ENCODE data around the gene IQCK. TPM values are rescaled to one million over a fixed set of nuclear protein-coding genes. Genes with fewer than 3 reads are reported as not detected.
A peak's percentile ranks its signal among the peaks of the same experiment; 100 is the strongest.
"Not testable (repeated sequence)": the region's sequence is repeated elsewhere in the genome, so short reads cannot be mapped to it uniquely, and the experiment has no call there.

The IQCK gene
- total RNA-seq, 2 donors from 2014 or later, result 13.1 to 13.2 TPM

GRCh38 chr16:19715566-19715965 lies 2.5 kb upstream of the IQCK start:
- H3K9ac ChIP-seq (ENCODE audit: low read depth in 2 of 2, low read length in 2 of 2), result peak overlapping the region in 1 of 2 donors; percentile 43
- no peaks in the 10 kb centered on the region for H3K36me3 ChIP-seq
- peak overlapping the region; percentile 81 for H3K27ac ChIP-seq
- H3K27me3 ChIP-seq, result no peaks in the 10 kb centered on the region
- peaks cover 10% of the 10 kb centered on the region for H3K4me1 ChIP-seq
- H3K4me3 ChIP-seq, result no peak overlapping the region
- TF ChIP-seq CTCF (IDR thresholded peaks at IDR 0.05), result no peak
- no peak for DNase-seq
- H3K9me3 ChIP-seq, result no peaks in the 10 kb centered on the region
- intact Hi-C loops (cut with DNase I), result loop anchor here (5.0 kb wide), 1 partner anchor 172 kb away; no protein-coding TSS in a partner anchor

DNA sequence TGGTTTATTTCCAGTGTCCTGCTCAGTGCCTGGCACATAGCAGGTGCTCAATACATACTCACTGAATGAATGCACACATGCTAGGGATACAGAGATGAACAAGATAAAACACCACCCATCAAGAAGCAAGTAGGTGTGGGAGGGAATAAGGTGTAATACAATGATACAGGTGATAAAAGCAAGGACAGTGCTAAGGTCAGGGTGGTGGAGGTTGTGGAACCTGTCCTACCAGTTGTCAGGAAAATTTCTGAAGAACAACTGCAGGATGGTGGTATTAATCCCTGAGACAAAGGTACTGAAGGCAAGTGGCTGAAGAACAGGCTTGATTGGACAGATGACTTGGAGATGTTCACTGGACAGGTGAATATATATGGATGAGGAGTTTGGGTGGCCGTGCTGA lies 1.9 kb upstream of the IQCK start:
- TF ChIP-seq CTCF (IDR thresholded peaks at IDR 0.05), result no peak
- H3K27me3 ChIP-seq, result no peaks in the 10 kb centered on the region
- H3K4me3 ChIP-seq, result peak overlapping the region; percentile 98
- no peaks in the 10 kb centered on the region for H3K36me3 ChIP-seq
- intact Hi-C loops (cut with DNase I), result loop anchor here (5.0 kb wide), 1 partner anchor 171 kb away; no protein-coding TSS in a partner anchor
- DNase-seq, result peak; percentile 74
- H3K9me3 ChIP-seq, result no peaks in the 10 kb centered on the region
- peak overlapping the region in 1 of 2 donors; percentile 43 for H3K9ac ChIP-seq (ENCODE audit: low read depth in 2 of 2, low read length in 2 of 2)
- peak overlapping the region; percentile 81 for H3K27ac ChIP-seq
- H3K4me1 ChIP-seq, result peaks cover 10% of the 10 kb centered on the region

DNA sequence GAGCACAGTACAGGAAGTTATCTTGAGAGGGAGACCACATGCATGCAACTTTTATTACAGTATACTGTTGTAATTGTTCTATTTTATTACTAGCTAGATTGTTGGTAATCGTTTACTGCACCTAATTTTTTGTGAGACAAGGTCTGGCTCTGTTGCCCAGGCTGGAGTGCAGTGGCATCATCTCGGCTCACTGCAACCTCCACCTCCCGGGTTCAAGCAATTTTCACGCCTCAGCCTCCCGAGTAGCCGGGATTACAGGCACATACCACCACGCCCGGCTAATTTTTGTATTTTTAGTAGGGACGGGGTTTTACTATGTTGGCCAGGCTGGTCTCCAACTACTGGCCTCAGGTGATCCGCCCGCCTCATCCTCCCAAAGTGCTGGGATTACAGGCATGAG lies 1.3 kb upstream of the IQCK start:
- H3K36me3 ChIP-seq, DNase-seq, H3K4me1 ChIP-seq, H3K27me3 ChIP-seq, H3K9me3 ChIP-seq: not testable (repeated sequence)
- intact Hi-C loops (cut with DNase I), result loop anchor here (5.0 kb wide), 1 partner anchor 171 kb away; no protein-coding TSS in a partner anchor
- Histone ChIP-seq H3K4me3 (peak overlapping the region; percentile 98), H3K9ac (ENCODE audit: low read depth in 2 of 2, low read length in 2 of 2) (peak overlapping the region; percentile 80 to 85), H3K27ac (peak overlapping the region; percentile 81)

- no peak for DNase-seq
- H3K9me3 ChIP-seq, result no peaks in the 10 kb centered on the region
- no peak for TF ChIP-seq CTCF (IDR thresholded peaks at IDR 0.05)
- H3K4me3 ChIP-seq, result peak overlapping the region; percentile 98
- peaks cover 10% of the 10 kb centered on the region for H3K4me1 ChIP-seq
- H3K27me3 ChIP-seq, result no peaks in the 10 kb centered on the region
- intact Hi-C loops (cut with DNase I), result loop anchor here (5.0 kb wide), 1 partner anchor 170 kb away; no protein-coding TSS in a partner anchor
- H3K9ac ChIP-seq (ENCODE audit: low read depth in 2 of 2, low read length in 2 of 2), result peak overlapping the region; percentile 80 to 85
- H3K27ac ChIP-seq, result peak overlapping the region; percentile 81
- no peaks in the 10 kb centered on the region for H3K36me3 ChIP-seq
Observed at GRCh38 chr16:19717314-19717713, 757 bp upstream of the IQCK start.

- peak overlapping the region; percentile 66 to 80 for H3K9ac ChIP-seq (ENCODE audit: low read depth in 2 of 2, low read length in 2 of 2)
- peak overlapping the region; percentile 81 for H3K27ac ChIP-seq
- peaks cover 10% of the 10 kb centered on the region for H3K4me1 ChIP-seq
- H3K36me3 ChIP-seq, result no peaks in the 10 kb centered on the region
- no peaks in the 10 kb centered on the region for H3K27me3 ChIP-seq
- TF ChIP-seq CTCF (IDR thresholded peaks at IDR 0.05), result no peak
- intact Hi-C loops (cut with DNase I), result loop anchor here (5.0 kb wide), 1 partner anchor 169 kb away; no protein-coding TSS in a partner anchor
- no peaks in the 10 kb centered on the region for H3K9me3 ChIP-seq
- H3K4me3 ChIP-seq, result peak overlapping the region; percentile 98
- peak; percentile 52 for DNase-seq
Observed at GRCh38 chr16:19718624-19718965, 524 bp downstream of the IQCK start.

DNA sequence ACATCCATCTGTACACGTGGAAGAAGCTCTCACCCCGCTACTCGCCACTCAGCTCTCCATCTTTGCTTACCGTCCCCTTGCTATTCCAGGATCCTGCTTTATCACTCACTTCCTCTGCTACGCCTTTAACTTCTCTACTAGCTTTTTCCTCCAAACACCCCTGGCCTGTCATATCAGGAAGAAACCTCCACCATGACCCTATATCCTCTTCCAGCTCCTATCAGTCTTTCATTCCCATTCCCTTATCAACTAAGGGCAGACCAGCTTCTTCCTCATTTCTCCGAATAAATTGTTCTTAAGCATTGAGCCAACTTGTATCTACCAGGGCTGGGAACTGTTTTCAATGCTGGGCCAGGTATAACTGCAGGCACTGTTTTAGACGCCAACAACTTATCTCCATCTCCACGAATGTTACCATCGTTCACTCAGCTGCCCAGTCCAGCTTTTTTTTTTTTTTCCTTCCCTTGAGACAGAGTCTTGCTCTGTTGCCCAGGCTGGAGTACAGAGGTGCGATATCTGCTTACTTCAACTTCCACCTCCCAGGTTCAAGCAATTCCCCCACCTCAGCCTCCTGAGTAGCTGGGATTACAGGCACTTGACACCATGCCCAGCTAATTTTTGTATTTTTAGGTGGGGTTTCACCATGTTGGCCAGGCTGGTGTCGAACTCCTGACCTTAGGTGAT lies 4.3 kb downstream of the IQCK start:
- no peak for DNase-seq
- no peaks in the 10 kb centered on the region for H3K36me3 ChIP-seq
- no peak overlapping the region for H3K4me3 ChIP-seq
- no peak overlapping the region for H3K9ac ChIP-seq (ENCODE audit: low read depth in 2 of 2, low read length in 2 of 2)
- no peak overlapping the region for H3K27ac ChIP-seq
- TF ChIP-seq CTCF (IDR thresholded peaks at IDR 0.05), result no peak
- intact Hi-C loops (cut with DNase I), result no loop called here
- H3K27me3 ChIP-seq, result no peaks in the 10 kb centered on the region
- no peaks in the 10 kb centered on the region for H3K9me3 ChIP-seq
- H3K4me1 ChIP-seq, result peaks cover 6% of the 10 kb centered on the region
